ENCODE data around the gene CACNA2D4.

CACNA2D4 gene

DNA sequence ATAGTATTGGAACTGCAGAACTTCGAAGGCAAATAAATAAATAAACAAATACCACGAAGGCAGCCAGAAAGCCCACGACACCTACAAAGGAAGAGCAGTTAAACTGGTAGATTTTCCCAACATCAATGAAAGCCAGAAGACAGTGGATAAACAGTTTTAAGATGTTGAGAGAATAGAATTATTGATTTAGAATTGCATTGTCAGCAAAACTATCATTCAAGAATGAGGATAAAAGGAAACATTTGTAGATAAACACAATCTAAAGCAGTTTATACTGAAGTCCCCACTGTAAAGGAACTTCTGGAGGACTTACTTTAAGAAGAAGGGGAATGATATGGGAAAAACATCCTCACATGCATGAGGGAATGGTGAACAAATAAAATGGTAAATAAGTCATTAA is 29.5 kb downstream of the CACNA2D4 start:
- no peak for DNase-seq (ENCODE audit: low read depth)

DNA sequence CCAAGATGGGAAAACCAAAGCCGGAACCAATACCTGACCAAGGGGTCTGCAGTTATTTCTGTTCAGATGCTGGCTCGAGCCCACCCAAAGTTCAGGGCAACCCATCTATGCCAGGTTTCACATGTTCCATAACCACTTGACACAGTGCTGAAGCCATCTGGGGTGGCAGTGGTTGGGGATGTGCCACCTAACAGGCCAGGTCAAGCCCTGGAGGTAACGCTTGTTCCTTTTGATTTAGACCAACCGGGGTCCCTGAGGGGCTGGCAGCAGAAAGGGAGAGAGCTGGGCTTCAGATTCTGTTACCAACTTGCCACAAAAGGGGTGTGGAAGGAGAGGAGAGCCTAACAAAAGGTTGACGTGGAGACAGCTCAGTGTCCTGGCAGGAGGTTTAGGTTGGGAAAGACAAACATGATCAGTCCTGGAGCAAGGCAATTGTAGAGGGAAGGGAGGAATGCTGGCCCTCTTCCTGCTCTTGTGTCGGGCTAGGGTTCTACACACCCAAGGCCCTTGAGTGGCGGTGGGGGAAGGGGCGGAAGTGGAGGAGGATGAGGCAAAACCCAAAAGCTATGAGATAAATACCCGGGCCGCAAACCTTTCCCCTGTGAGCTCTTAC is 31.9 kb downstream of the CACNA2D4 start:
- DNase-seq (ENCODE audit: low read depth): no peak

DNA sequence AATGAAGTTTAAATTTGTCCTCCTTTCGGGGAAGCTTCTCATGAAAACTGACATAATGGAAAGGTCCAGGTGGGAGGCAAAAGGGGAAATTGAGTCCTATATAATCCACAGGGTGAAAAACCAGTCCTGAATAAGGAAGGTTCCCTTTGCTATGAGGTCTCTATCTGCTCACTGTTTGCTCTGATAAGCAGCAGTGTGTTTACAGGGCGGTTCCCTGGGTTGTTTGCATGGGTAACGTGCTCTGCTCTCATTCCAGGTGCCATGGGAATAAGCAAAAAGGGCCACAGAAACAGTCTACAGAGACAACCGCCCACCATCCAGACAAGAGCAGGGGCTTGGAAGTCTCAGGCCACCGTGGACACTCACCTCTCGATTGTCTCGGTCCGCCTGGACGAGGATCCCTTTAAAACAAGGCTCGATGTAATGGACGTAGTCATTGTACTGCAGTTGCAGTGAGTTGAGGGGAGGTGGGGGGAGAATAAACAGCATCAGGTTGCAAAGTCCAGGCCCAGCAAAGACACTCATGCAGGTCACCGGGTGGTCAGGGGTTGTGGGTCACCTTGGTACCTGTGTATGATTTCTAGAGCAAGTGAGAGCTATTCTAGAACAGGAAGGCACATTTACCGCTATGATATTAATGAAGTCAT is 32.7 kb downstream of the CACNA2D4 start:
- DNase-seq (ENCODE audit: low read depth): no peak

DNA sequence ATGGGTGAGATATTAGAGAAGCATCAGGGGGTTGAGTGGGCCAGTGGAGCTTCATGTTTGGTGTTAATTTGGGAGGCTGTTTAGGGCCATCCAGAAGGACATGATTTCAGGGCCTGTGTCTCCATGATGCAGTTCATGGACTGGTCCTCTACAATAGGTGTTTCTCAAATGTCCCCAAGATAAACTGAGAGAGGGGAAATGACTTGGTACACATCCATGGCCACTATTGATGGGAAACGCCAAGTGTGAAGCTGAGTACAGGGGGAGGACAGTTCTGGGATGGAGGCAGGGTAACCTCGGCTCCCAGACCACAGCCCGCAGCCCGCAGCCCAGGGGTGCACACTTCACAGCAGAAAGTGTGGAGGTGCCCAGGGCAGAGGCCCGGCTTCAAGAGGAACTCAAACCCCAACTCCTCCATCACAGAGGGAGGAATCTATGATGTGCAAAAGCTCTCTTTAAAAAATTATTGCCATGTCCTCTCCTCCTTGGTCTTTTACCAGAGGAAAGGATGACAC is 33.3 kb downstream of the CACNA2D4 start:
- no peak for DNase-seq (ENCODE audit: low read depth)

DNA sequence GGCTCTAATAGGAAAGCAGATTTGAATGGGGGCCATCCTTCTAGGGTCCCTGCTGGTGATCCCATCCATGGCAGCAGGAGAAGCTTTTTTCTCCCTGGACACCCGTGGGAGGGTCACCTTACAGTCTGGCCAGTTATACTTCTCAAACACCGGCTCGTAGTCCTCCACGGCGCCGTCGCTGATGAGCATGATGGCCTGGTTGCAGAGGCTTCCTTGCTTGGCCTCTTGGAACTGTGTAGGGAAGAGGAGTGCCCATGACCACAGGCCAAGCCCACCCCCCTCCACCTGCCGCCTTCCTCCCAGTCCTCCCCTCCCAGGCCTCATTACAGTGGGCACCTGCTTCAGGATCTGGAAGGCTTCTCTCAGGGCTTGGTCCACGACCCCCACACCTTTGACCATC is 33.8 kb downstream of the CACNA2D4 start:
- no peak for DNase-seq (ENCODE audit: low read depth)

DNA sequence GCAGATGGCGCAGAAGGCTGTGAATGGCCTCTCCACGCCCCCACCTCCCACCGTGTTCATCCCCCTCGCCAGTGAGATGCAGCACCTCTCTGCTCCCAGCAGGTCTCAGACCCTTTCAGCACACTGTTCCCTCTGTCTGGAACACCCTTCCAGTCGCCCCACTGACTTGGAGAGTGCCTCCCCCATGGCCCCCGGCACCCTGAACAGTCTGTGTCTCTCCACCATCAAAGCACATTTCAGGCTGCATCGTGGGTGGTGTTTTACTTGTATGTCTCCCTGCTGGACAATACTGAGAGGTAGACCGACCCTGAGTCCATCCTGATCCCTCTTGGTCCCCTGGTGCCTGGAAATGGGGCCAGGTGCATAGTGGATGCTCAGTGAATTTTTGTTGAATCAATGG is 34.9 kb downstream of the CACNA2D4 start:
- DNase-seq (ENCODE audit: low read depth): no peak

DNA sequence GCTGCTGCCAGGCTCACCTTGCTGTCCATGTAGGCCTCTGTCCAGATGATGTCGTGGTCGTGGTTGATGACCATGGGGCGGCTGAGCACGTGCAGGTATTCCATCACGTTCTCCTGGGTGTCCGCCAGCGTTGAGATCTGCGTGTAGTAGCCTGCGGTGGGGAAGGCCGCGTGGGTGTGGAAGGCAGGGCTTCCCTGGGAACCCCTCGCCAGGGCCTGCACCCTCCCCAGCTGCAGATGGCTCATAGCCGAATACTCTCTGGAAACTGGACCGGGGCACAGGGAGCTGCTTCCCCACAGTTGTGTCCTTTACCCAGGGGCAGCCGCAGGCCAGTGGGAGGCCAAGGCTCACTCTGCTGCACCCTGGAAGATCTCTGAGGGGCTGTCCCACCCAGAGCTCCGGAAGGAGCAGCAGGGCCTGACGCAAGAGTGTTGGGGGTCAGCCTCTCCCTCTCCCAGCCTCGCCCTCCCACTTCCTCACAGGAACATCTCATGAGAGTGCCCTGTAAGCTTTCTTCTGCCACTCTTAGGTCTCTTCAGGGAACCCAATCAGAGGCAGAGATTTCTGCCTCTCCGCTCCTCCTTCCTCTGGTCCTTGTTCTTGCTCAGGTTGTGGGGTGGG is 35.5 kb downstream of the CACNA2D4 start:
- no peak for DNase-seq (ENCODE audit: low read depth)

DNA sequence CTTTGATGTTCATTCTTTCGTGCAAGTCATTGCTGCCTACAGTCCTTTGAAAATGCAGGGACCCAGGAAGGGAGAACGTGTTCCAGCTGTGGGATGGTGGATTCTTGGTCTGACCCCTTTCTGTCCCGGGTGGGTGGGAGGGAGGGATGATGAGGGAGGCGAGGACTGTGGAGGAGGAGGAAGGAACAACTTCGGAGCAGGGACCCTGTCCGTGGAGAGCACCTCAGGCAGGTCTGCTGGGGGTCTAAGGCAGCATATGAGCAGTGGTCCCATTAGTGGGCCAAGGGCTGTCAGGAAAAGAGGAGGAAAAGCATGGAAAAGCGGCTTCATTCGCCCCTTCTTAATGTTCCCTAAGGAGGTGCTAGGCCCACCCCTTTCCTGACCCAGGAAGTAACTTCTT is 36.0 kb downstream of the CACNA2D4 start:
- no peak for DNase-seq (ENCODE audit: low read depth)

DNA sequence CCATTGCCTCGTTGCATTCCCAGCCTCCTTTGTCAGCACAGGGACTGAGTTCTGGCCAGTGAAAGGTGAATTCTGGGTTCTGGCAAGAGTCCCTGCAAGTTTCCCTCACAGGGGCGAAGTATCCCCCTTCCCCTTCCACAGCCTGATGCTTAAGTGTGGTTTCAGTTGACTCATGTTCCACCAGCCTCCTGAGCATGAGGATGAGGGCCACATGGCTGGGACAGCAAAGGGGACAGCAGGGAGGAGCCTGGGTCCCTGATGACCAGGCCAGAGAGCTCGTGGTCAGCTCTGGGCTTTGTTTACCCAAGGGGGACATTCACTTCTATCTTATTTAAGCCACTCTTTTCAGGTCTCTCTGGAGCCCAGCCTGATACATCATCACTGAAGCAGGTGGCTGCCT is 36.5 kb downstream of the CACNA2D4 start:
- no peak for DNase-seq (ENCODE audit: low read depth)

DNA sequence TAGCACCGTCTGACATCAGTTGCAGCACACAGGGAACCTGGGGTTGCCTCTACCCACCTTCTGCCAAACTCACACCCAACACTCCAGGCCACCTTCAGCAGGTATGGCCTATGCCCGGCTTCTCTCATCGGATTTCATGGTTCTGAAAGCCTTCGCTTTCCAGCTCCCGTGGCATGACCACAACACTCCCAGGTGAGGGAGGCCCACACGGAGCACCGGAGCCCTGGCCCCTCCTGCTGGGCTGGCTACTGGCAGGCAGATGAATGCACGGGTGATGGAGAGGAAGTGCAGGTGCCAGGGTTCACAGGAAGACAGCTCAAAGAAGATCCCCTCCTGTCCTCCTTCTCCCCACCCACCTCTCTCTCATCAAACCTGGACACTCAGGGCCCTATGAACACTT is 37.2 kb downstream of the CACNA2D4 start:
- no peak for DNase-seq (ENCODE audit: low read depth)

DNA sequence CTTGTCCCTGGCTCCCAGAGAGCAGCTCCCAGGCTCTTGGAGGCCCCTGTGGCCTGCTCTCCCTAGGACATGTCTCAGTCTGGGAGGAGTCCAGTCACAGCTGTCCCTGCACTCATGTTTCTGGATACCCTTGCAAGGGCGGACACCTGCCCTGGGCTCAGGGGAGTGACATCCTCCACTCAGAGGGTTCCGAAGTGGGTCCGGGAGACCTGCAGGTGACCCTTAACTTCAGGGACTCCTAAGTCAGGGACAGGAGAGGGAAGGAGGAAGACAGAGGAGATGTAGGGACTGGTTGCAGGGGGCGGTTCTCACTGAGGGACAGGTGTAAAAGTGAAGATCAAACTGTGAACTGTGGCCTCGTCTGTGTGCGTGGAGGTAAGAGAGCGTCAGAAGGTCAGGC is 37.6 kb downstream of the CACNA2D4 start:
- DNase-seq (ENCODE audit: low read depth): no peak

DNA sequence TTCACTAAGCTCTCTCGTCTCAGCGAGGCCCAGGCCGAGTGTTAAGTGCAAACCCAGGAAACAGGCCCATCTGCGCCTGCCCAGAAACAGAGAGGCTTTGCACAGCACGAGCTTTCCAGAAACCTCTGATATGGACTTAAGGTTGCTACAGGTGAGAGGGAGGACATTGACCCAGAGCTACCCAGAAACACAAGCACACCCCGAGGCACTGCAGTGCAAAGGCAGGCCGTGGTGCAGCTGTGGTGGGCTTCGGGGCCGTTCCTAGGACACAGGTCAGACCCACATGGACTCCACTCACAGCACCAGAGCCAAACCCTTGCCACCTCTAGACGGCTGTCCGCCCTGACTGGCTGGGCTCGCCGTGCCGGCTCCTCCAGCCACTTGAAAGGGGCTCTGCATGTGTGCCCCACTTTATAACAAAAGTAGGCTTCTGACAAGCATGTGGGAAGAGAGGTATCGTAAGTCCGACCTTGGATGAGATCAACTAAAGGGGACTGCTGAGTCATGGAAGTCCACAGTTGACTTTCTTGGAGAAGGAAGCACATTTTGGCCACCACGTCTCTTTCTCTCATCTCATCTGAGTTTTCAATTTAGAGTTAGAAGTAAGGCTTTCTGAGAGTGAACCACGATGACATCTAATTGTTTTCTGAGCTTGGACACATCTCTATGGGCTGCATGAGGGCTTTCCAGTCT is 38.2 kb downstream of the CACNA2D4 start:
- no peak for DNase-seq (ENCODE audit: low read depth)

DNA sequence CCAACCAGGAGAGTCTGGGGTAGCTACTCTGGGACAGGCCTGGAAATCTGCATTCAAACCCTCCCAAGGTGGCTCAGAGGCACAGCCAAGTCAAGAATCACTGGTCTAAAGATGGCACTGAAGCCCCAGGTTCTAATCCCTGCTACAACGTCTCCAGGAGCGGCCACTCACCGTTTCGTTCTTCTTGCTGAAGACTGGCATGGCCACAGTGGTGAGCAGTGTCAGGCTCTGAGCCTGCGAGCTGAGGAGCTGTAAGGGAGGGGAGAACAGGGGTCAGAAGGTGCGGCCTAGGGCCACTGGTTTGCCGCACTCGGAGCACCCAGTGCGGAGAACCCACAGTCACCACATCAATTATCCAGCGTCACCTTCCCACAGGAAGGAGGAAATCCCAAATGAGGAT is 38.8 kb downstream of the CACNA2D4 start:
- no peak for DNase-seq (ENCODE audit: low read depth)

DNA sequence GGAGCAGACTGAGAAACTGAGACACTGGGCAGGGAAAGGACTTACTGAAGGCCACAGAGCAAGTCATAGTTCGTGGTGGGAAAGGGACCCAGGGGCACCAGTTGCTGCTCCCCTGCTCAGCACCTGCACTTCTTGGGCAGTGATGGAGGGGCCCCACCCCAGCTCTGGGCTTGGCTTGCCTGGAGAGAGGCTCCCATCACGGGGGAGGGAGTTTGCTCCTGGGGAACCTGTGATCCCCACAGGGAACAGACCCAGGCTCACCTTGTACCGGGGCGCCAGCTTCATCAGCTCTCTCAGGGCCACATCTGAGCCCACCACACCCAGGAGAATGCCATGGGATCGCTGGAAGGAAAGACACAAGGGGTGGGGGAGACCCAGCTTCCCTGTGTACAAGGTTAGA is 39.8 kb downstream of the CACNA2D4 start:
- DNase-seq (ENCODE audit: low read depth): no peak

DNA sequence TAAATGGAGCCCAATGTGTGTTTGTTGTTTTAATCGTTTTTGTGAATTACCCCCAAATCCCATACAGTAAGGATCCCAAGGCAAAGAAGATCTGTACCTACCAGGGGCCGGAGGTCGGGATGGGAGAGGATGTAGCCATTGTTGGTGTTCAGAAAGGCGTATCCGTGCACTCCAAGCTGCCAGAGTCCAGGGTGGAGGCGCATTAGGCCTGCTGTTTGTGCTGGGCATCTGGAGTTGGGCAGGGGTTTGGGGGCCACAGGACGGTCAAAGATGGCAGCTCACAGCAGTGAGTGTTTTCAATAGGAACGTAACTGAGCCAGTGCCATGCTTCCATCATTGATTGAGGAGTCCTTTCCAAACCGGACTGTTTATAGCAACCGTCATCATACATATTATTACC is 40.2 kb downstream of the CACNA2D4 start:
- DNase-seq (ENCODE audit: low read depth): no peak

DNA sequence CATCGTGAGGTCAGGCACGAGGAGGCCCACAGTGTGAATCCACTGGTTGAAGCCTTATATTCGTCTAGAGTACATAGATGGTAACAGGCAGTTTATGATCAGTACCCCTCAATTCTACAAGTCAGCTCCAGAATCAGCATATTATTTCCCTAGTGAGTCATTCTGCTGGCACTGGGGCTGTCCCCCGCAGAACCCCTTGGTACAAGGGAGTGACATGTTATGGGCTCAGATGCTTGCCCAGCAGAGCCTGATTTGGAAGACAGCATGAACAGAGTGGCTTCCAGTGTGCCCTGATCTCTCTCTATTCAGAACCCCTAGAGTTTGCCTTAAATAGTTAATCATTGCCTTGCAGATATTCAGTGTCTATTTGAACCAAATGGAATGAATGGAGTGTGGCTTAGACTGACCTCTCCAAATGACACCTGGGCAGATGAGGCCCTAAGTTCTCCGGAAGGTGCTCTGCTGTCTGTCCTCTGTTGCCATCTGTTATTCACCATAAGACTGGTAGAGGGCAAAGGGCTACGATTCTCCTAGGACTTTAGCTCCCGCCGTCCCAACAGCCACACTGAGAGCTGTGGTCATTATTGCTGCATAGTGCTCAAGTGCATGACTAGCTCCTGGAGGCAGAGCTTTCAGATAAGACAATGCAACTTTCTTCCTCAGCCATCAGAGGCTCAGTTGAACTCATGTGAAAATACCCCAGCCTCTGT is 41.1 kb downstream of the CACNA2D4 start:
- no peak for DNase-seq (ENCODE audit: low read depth)

DNA sequence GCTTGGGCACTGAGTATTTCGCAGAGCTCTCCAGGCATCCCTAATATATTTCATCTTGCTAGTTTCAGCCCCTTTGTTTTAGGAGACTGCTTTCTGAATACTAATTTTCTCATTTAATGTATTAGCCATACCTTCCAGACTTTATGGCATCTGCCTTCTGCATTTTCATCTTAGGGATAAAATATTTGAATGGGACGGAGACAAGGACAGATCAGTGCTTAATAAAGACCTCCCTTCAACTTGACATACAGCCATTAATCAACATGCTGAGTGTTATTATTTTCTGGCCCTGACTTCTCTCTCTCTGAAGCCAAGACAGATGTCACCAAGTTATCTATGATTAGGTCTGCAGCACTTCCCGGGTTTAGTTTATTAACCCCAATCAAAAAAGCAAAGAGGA is 42.4 kb downstream of the CACNA2D4 start:
- DNase-seq (ENCODE audit: low read depth): no peak

DNA sequence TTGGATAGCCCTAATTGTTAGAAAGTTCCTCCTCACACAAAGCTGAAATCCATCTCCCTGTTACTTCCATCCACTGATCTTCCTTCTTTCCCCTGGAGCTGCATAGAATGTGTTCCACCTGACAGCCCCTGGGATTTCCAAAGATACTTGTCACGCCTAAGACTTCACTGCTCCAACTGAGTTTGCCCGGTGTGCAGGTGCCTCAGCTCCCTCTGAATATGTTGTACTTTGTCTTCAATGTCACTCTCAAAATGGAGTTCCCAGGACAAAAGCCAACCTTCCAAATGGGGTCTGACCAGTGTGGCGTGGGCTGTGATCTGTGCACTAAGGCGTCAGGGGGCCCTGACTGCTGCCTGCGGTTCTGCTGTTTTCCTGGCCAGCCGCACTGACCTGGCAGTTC is 42.8 kb downstream of the CACNA2D4 start:
- DNase-seq (ENCODE audit: low read depth): no peak

DNA sequence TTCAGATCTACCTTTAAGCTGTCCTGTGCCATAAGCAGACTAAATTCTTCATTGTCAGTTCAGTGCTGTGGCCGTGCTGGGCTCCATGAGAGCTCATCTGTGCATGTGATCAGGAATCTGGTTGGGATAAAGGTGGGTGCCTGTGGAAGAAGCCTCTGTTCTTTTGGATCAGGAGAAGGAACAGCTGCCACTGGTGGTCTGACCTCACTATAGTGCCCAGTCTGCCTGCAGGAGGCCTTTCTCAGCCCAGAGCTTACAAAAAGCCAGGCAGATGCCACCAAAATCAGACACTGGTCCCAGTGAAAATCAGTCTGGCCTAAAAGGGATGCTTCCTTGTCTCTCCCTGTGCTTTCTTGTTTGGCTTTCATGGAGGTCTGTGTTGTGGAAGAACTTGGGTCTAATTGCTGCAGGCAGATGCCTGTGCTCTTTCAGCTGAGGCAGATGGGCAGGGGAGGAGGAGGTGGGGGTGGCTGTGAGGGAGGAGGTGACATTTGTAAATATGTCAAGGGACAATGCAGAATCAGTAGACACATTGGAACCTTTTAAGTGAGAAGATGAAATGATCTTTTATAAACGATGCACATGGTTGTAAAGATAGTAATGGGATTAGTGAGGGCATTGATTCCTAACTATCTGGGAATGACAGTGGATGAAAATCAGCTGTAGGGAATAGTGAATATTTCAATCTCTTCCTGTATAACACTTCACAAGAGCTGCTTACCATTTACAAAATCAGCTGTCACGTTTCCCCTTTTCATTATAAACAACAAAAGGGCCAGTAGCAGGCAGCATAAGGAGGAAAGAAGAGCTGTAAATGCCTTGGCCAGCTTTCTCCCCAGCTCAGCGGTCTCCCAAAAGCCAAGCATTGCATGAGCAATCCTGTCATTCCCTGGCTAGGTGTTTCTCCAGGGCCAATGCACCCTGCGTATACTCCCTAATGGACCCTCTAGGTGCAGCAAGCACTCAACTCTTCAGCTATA is 44.6 kb downstream of the CACNA2D4 start:
- no peak for DNase-seq (ENCODE audit: low read depth)

DNA sequence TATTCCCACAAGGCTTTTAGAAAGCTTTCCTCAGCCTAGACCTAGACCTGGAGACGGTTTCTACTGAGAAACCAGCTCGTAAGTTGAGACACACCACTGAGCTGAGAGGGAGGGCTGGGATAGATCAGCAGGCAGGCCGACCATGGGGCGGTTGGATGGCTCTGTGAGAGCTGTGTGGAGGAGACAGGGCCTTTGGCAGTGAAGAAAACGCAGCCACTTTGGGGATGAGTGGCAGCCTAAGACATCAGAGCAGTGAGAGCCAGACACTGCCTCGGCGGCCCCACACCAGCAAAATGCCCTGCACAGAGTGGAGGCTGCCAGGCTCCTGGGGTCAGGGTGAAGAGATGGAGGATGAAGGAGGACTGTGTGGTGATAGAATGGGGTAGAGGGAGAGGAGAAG is 46.0 kb downstream of the CACNA2D4 start:
- no peak for DNase-seq (ENCODE audit: low read depth)

DNA sequence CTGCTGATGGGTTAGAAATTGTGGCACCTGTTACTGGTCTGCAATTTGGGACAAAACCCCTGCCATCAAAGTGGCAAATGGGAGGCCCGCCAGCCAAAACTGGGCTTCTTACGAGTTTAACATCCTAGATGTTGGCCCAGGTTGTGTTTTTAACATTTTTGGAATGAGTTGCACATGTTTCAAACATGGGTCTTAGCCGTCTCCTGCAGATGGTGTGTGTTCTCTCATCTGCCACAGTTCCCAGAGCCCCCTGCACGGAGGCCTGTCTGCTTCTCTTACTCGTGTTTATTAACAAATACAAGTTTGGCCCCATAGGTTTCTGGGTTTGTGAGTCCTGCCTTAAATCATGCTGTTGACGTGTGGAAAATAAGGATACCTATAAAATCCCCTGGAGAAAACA is 46.5 kb downstream of the CACNA2D4 start:
- no peak for DNase-seq (ENCODE audit: low read depth)
